ENCODE measurements around the gene FSD2.
"Not testable (repeated sequence)": the region's sequence is repeated elsewhere in the genome, so short reads cannot be mapped to it uniquely, and the experiment has no call there.

Gene FSD2

DNA sequence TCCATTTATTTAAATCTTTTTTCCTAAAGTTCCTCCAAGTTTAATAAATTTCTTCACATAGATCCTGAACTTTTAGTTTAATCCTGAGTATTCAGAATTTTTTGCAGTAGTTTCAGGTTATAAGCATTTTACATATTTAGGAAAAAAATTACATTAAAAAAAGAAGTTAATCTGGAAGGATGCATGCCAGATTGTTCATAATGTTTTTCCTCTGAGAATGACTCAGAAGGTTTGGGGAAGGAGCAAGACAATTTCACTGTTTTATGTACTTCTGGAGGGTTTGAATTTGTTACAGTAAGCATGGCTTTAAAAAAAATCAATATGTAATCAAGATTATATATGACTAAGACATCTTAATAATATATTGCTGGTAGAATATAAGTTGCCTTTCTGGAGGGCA lies 16.0 kb upstream of the FSD2 start:
- not testable (repeated sequence) for H2BK15ac ChIP-seq (ENCODE audit: low read length); H3K27ac ChIP-seq (replicated peaks; ENCODE audit: low read length); H3K4me1 ChIP-seq (ENCODE audit: control insufficient read depth in 2 of 2, insufficient read depth in 1 of 2, low read depth in 1 of 2, low read length in 2 of 2); H3K4me3 ChIP-seq (ENCODE audit: low read length in 2 of 2); H3K4ac ChIP-seq (ENCODE audit: low read length); H3K9me3 ChIP-seq (replicated peaks in 1 of 2; ENCODE audit: control insufficient read depth in 2 of 2, insufficient read depth in 1 of 2, low read depth in 1 of 2, low read length in 2 of 2); H3K18ac ChIP-seq (ENCODE audit: low read length); H2BK12ac ChIP-seq (ENCODE audit: low read length); H3K27me3 ChIP-seq (ENCODE audit: control insufficient read depth in 3 of 3, insufficient read depth in 3 of 3, low read depth in 1 of 3, low read length in 3 of 3); H3K23ac ChIP-seq (ENCODE audit: low read depth, low read length, poor library complexity); H2BK5ac ChIP-seq (ENCODE audit: low read length); H2AFZ ChIP-seq (ENCODE audit: low read length); H2BK120ac ChIP-seq (ENCODE audit: low read depth, low read length); DNase-seq (ENCODE audit: low spot score); H3K79me1 ChIP-seq (ENCODE audit: low read depth, low read length); H3K4me2 ChIP-seq (ENCODE audit: insufficient read depth, low read length, poor library complexity, severe bottlenecking); H3K9ac ChIP-seq (ENCODE audit: low read depth, low read length, poor library complexity); H4K8ac ChIP-seq (ENCODE audit: low read depth, low read length); H3K14ac ChIP-seq (ENCODE audit: low read length); H2AK5ac ChIP-seq (ENCODE audit: low read depth, low read length); H4K91ac ChIP-seq (ENCODE audit: low read depth, low read length, poor library complexity)
- H3K36me3 ChIP-seq (replicated peaks in 1 of 2; ENCODE audit: control insufficient read depth in 2 of 2, insufficient read depth in 2 of 2, low read length in 2 of 2): peaks cover 5 to 85% of the 10 kb centered on the region in 2 donors

DNA sequence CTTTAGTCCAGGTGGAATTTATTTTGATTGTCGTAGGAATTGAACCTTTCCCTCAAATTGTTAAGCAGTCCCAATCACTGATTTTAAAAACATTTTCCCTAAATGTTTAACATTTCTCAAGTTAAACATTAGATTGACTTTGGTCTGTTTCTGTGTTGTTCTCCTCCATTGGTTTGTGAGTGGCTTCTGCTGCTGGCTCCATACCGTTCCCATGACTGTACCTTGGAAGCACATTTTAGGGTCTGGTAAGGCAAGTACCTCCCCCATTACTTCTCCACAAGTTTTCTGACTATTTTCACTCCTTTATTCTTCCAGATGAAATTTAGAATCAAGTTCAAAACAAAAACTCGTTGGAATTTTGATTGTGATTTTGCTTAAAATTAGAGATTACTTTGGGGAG lies 15.5 kb upstream of the FSD2 start:
- not testable (repeated sequence) for H2BK120ac ChIP-seq (ENCODE audit: low read depth, low read length); H2BK15ac ChIP-seq (ENCODE audit: low read length); H3K27ac ChIP-seq (replicated peaks; ENCODE audit: low read length); H2AFZ ChIP-seq (ENCODE audit: low read length); H2AK5ac ChIP-seq (ENCODE audit: low read depth, low read length); H3K9ac ChIP-seq (ENCODE audit: low read depth, low read length, poor library complexity); H3K9me3 ChIP-seq (replicated peaks in 1 of 2; ENCODE audit: control insufficient read depth in 2 of 2, insufficient read depth in 1 of 2, low read depth in 1 of 2, low read length in 2 of 2); H3K4me1 ChIP-seq (ENCODE audit: control insufficient read depth in 2 of 2, insufficient read depth in 1 of 2, low read depth in 1 of 2, low read length in 2 of 2); DNase-seq (ENCODE audit: low spot score); H3K18ac ChIP-seq (ENCODE audit: low read length); H3K27me3 ChIP-seq (ENCODE audit: control insufficient read depth in 3 of 3, insufficient read depth in 3 of 3, low read depth in 1 of 3, low read length in 3 of 3); H3K4me2 ChIP-seq (ENCODE audit: insufficient read depth, low read length, poor library complexity, severe bottlenecking); H2BK12ac ChIP-seq (ENCODE audit: low read length); H4K91ac ChIP-seq (ENCODE audit: low read depth, low read length, poor library complexity); H3K4ac ChIP-seq (ENCODE audit: low read length); H3K4me3 ChIP-seq (ENCODE audit: low read length in 2 of 2); H3K23ac ChIP-seq (ENCODE audit: low read depth, low read length, poor library complexity); H3K79me1 ChIP-seq (ENCODE audit: low read depth, low read length); H2BK5ac ChIP-seq (ENCODE audit: low read length); H3K14ac ChIP-seq (ENCODE audit: low read length); H4K8ac ChIP-seq (ENCODE audit: low read depth, low read length)
- WGBS, 2 donors (ENCODE audit: extremely low coverage in 2 of 2, insufficient read length in 2 of 2, insufficient replicate concordance in 1 of 2): no CpG with 5 or more reads among the region's 3 CpGs
- peaks cover 4 to 85% of the 10 kb centered on the region in 2 donors for H3K36me3 ChIP-seq (replicated peaks in 1 of 2; ENCODE audit: control insufficient read depth in 2 of 2, insufficient read depth in 2 of 2, low read length in 2 of 2)

DNA sequence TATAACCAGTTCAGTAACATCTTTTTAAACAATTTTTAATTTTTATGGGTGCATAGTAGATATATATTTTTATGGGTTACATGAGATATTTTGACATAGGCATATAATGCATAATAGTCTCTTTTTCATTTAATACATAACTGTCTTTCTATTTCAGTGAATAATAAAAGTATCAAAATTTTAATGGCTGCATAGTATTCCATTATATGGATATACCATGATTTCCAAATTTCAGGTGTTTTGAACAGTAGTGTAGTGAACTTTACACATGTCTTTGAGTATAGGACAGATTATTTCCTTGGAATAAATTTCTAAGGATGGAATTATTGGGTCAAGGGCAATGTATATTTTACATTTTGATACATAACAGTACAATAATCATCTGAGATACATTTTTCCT lies 14.3 kb upstream of the FSD2 start:
- Histone ChIP-seq H4K91ac (ENCODE audit: low read depth, low read length, poor library complexity) (no peak overlapping the region), H3K27ac (replicated peaks; ENCODE audit: low read length) (no peak overlapping the region), H3K36me3 (replicated peaks in 1 of 2; ENCODE audit: control insufficient read depth in 2 of 2, insufficient read depth in 2 of 2, low read length in 2 of 2) (peaks cover 3 to 86% of the 10 kb centered on the region in 2 donors)

DNA sequence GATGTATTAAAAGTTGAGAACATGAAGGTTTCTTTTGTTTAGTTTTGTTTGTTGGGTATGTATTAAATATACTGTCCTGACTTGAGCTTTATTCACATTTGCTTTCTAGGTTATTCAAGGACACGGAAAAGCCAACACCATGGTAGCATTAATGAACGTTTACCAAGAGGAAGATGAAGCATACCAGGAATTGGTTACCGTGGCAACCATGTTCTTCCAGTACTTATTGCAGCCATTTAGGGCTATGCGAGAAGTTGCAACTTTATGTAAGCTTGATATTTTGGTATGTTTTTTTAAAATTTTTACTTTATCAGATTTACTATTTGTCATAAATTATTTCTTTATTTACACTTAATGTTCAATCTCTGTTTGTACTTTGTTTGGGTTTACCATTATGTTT lies 7.1 kb upstream of the FSD2 start:
- peaks cover 2 to 6% of the 10 kb centered on the region in 2 donors for H3K4me1 ChIP-seq (ENCODE audit: control insufficient read depth in 2 of 2, insufficient read depth in 1 of 2, low read depth in 1 of 2, low read length in 2 of 2)
- no peak overlapping the region for H3K14ac ChIP-seq (ENCODE audit: low read length)
- H2AFZ ChIP-seq (ENCODE audit: low read length): no peak overlapping the region
- H3K4ac ChIP-seq (ENCODE audit: low read length): no peak overlapping the region
- no peak overlapping the region for H2BK5ac ChIP-seq (ENCODE audit: low read length)
- H4K8ac ChIP-seq (ENCODE audit: low read depth, low read length): no peak overlapping the region
- no peaks in the 10 kb centered on the region for H3K27me3 ChIP-seq (ENCODE audit: control insufficient read depth in 3 of 3, insufficient read depth in 3 of 3, low read depth in 1 of 3, low read length in 3 of 3)
- H3K9me3 ChIP-seq (replicated peaks in 1 of 2; ENCODE audit: control insufficient read depth in 2 of 2, insufficient read depth in 1 of 2, low read depth in 1 of 2, low read length in 2 of 2): no peaks in the 10 kb centered on the region
- no peak overlapping the region for H2BK120ac ChIP-seq (ENCODE audit: low read depth, low read length)
- no peak overlapping the region for H4K91ac ChIP-seq (ENCODE audit: low read depth, low read length, poor library complexity)
- WGBS, 2 donors (ENCODE audit: extremely low coverage in 2 of 2, insufficient read length in 2 of 2, insufficient replicate concordance in 1 of 2): no CpG with 5 or more reads among the region's 4 CpGs
- no peak overlapping the region for H3K27ac ChIP-seq (replicated peaks; ENCODE audit: low read length)
- H3K4me3 ChIP-seq (ENCODE audit: low read length in 2 of 2): no peak overlapping the region
- no peak overlapping the region for H3K18ac ChIP-seq (ENCODE audit: low read length)
- no peak overlapping the region for H2BK12ac ChIP-seq (ENCODE audit: low read length)
- no peak overlapping the region for H2BK15ac ChIP-seq (ENCODE audit: low read length)
- no peak for DNase-seq (ENCODE audit: low spot score)
- no peaks in the 10 kb centered on the region for H3K79me1 ChIP-seq (ENCODE audit: low read depth, low read length)
- H3K23ac ChIP-seq (ENCODE audit: low read depth, low read length, poor library complexity): no peak overlapping the region
- H3K9ac ChIP-seq (ENCODE audit: low read depth, low read length, poor library complexity): no peak overlapping the region
- no peak overlapping the region for H2AK5ac ChIP-seq (ENCODE audit: low read depth, low read length)
- no peak overlapping the region for H3K4me2 ChIP-seq (ENCODE audit: insufficient read depth, low read length, poor library complexity, severe bottlenecking)
- H3K36me3 ChIP-seq (replicated peaks in 1 of 2; ENCODE audit: control insufficient read depth in 2 of 2, insufficient read depth in 2 of 2, low read length in 2 of 2): peaks cover 2 to 50% of the 10 kb centered on the region in 2 donors

More for the DNA sequence above, 14.3 kb upstream of the FSD2 start:
- Histone ChIP-seq H3K9ac (ENCODE audit: low read depth, low read length, poor library complexity) (no peak overlapping the region), H3K27me3 (ENCODE audit: control insufficient read depth in 3 of 3, insufficient read depth in 3 of 3, low read depth in 1 of 3, low read length in 3 of 3) (no peaks in the 10 kb centered on the region), H3K14ac (ENCODE audit: low read length) (no peak overlapping the region), H3K23ac (ENCODE audit: low read depth, low read length, poor library complexity) (no peak overlapping the region), H2BK5ac (ENCODE audit: low read length) (no peak overlapping the region), H3K9me3 (replicated peaks in 1 of 2; ENCODE audit: control insufficient read depth in 2 of 2, insufficient read depth in 1 of 2, low read depth in 1 of 2, low read length in 2 of 2) (peaks cover 0 to 9% of the 10 kb centered on the region in 2 donors), H3K18ac (ENCODE audit: low read length) (no peak overlapping the region), H2AFZ (ENCODE audit: low read length) (no peak overlapping the region), H2BK12ac (ENCODE audit: low read length) (no peak overlapping the region), H3K4ac (ENCODE audit: low read length) (no peak overlapping the region), H4K8ac (ENCODE audit: low read depth, low read length) (no peak overlapping the region), H3K4me1 (ENCODE audit: control insufficient read depth in 2 of 2, insufficient read depth in 1 of 2, low read depth in 1 of 2, low read length in 2 of 2) (no peaks in the 10 kb centered on the region), H3K4me3 (ENCODE audit: low read length in 2 of 2) (no peak overlapping the region), H2BK120ac (ENCODE audit: low read depth, low read length) (no peak overlapping the region), H2AK5ac (ENCODE audit: low read depth, low read length) (no peak overlapping the region), H3K4me2 (ENCODE audit: insufficient read depth, low read length, poor library complexity, severe bottlenecking) (no peak overlapping the region), H3K79me1 (ENCODE audit: low read depth, low read length) (no peaks in the 10 kb centered on the region), H2BK15ac (ENCODE audit: low read length) (no peak overlapping the region)
- DNase-seq (ENCODE audit: low spot score): no peak
